Endothelial cell (in vitro differentiated cells): ENCODE measurements around the gene CALHM6. TPM values are rescaled to one million over a fixed set of nuclear protein-coding genes. Genes with fewer than 3 reads are reported as not detected.

Source experiments
- DNase-seq: peaks from one replicate; pipeline ENCODE4 v3.0.0; 2021; ENCODE audit warnings: low spot score
- H3K27ac Mint-ChIP-seq: one replicate; pipeline ENCODE4 v1.8.0; 2021; ENCODE audit warnings: mixed read lengths, inconsistent platforms; ENCODE audit not compliant: unreplicated experiment
- H3K27me3 Mint-ChIP-seq: one replicate; pipeline ENCODE4 v1.8.0; 2021; ENCODE audit warnings: mild to moderate bottlenecking, moderate library complexity, mixed read lengths, inconsistent platforms; ENCODE audit not compliant: unreplicated experiment
- H3K36me3 Mint-ChIP-seq: one replicate; pipeline ENCODE4 v1.8.0; 2021; ENCODE audit warnings: mild to moderate bottlenecking, low read depth, mixed read lengths, inconsistent platforms; ENCODE audit not compliant: unreplicated experiment
- H3K4me1 Mint-ChIP-seq: one replicate; pipeline ENCODE4 v1.8.0; 2021; ENCODE audit warnings: mild to moderate bottlenecking, mixed read lengths, inconsistent platforms; ENCODE audit not compliant: unreplicated experiment
- H3K4me3 Mint-ChIP-seq: one replicate; pipeline ENCODE4 v1.8.0; 2021; ENCODE audit warnings: mild to moderate bottlenecking, mixed read lengths, inconsistent platforms; ENCODE audit not compliant: unreplicated experiment
- H3K9me3 Mint-ChIP-seq: one replicate; pipeline ENCODE4 v1.8.0; 2021; ENCODE audit warnings: mixed read lengths, inconsistent platforms; ENCODE audit not compliant: unreplicated experiment
- CTCF ChIP-seq: fragments of 200-600 bp; sonication (generic); IDR thresholded peaks from one replicate; pipeline ENCODE4 v1.5.0; 2021; ENCODE audit warnings: antibody characterized with exemption; ENCODE audit not compliant: unreplicated experiment
- total RNA-seq: library from RNA; stranded (reverse); fragmentation: NEBNext Ultra II Directional; extraction: Animal tissue kit (Norgen Biotek cat#: 25700); gene quantifications from one replicate; pipeline ENCODE4 v1.2.1, GENCODE V29; 2021; ENCODE audit not compliant: unreplicated experiment

Gene CALHM6
- total RNA-seq, 1 donor from 2014 or later: 1.3 TPM

DNA sequence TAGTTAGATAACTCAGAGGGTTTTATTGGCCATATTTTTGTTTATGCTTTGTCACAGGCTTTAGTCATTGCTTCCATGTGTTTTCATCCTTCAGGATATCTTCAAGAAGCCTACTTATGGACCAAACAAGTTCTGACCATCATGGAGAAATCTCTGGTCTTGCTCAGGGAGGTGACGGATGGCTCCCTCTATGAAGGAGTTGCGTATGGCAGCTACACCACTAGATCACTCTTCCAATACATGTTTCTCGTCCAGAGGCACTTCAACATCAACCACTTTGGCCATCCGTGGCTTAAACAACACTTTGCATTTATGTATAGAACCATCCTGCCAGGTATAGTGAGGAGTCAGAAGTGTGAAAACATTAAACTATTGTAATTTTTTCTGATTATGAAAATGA, 30.3 kb upstream of the CALHM6 start:
- peaks cover 1% of the 10 kb centered on the region for H3K36me3 Mint-ChIP-seq
- H3K4me3 Mint-ChIP-seq: no peak overlapping the region
- TF ChIP-seq CTCF: no peak
- H3K27me3 Mint-ChIP-seq: no peaks in the 10 kb centered on the region
- no peak for DNase-seq
- no peak overlapping the region for H3K27ac Mint-ChIP-seq
- no peaks in the 10 kb centered on the region for H3K4me1 Mint-ChIP-seq
- no peaks in the 10 kb centered on the region for H3K9me3 Mint-ChIP-seq

GRCh38 chr6:116431964-116432595, 29.1 kb upstream of the CALHM6 start:
- Mint-ChIP-seq H3K36me3 (peaks cover 4% of the 10 kb centered on the region), H3K9me3 (no peaks in the 10 kb centered on the region), H3K4me3 (no peak overlapping the region), H3K27ac (no peak overlapping the region), H3K27me3 (no peaks in the 10 kb centered on the region), H3K4me1 (peaks cover 5% of the 10 kb centered on the region)
- TF ChIP-seq CTCF: no peak
- no peak for DNase-seq

DNA sequence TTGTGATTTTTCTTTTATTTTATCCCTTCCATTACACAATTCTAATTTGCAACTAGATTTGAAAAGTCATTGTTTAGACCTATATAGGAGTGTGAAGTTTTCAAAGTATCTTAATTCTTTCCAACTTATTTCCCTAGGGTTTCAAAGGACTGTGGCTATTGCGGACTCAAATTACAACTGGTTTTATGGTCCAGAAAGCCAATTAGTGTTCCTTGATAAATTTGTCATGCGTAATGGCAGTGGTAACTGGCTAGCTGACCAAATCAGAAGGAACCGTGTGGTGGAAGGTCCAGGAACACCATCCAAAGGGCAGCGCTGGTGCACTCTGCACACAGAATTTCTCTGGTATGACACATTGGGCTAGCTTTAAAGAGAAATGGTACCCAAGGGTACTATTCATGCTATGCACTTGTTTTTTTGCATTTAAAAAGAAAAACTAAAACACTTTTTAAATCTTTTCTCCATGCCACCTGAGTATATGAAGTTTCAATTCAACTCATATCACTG, 27.9 kb upstream of the CALHM6 start:
- no peak for TF ChIP-seq CTCF
- no peak for DNase-seq
- peaks cover 4% of the 10 kb centered on the region for H3K36me3 Mint-ChIP-seq
- H3K27me3 Mint-ChIP-seq: no peaks in the 10 kb centered on the region
- no peak overlapping the region for H3K27ac Mint-ChIP-seq
- H3K4me3 Mint-ChIP-seq: no peak overlapping the region
- no peaks in the 10 kb centered on the region for H3K9me3 Mint-ChIP-seq
- peaks cover 5% of the 10 kb centered on the region for H3K4me1 Mint-ChIP-seq

GRCh38 chr6:116434056-116434725, 27.0 kb upstream of the CALHM6 start:
- no peak for TF ChIP-seq CTCF
- H3K36me3 Mint-ChIP-seq: peaks cover 4% of the 10 kb centered on the region
- no peaks in the 10 kb centered on the region for H3K27me3 Mint-ChIP-seq
- no peak overlapping the region for H3K27ac Mint-ChIP-seq
- DNase-seq: no peak
- H3K4me3 Mint-ChIP-seq: no peak overlapping the region
- H3K4me1 Mint-ChIP-seq: peaks cover 9% of the 10 kb centered on the region
- H3K9me3 Mint-ChIP-seq: no peaks in the 10 kb centered on the region

DNA sequence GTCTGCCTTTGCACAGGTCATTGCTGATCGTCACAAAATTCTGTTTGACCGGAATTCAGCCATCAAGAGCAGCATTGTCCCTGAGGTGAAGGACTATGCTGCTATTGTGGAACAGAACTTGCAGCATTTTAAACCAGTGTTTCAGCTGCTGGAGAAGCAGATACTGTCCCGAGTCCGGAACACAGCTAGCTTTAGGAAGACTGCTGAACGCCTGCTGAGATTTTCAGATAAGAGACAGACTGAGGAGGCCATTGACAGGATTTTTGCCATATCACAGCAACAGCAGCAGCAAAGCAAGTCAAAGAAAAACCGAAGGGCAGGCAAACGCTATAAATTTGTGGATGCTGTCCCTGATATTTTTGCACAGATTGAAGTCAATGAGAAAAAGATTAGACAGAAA, 24.6 kb upstream of the CALHM6 start:
- DNase-seq: no peak
- H3K4me1 Mint-ChIP-seq: peaks cover 16% of the 10 kb centered on the region
- no peaks in the 10 kb centered on the region for H3K9me3 Mint-ChIP-seq
- H3K4me3 Mint-ChIP-seq: no peak overlapping the region
- TF ChIP-seq CTCF: no peak
- H3K36me3 Mint-ChIP-seq: peaks cover 4% of the 10 kb centered on the region
- H3K27me3 Mint-ChIP-seq: no peaks in the 10 kb centered on the region
- no peak overlapping the region for H3K27ac Mint-ChIP-seq
